HepG2 (cell line): ENCODE measurements around the gene TPRKB. TPM values are rescaled to one million over a fixed set of nuclear protein-coding genes. Genes with fewer than 3 reads are reported as not detected.

Experiments used
- ADNP ChIP-seq: sonication (generic); formaldehyde crosslinking; IDR thresholded peaks from 2 replicates; pipeline ENCODE4 v1.4.0; 2020; ENCODE audit warnings: missing genetic modification reagents
- CC2D1A ChIP-seq: sonication (generic); formaldehyde crosslinking; IDR thresholded peaks from 2 replicates; pipeline ENCODE4 v1.8.1; 2023; ENCODE audit warnings: mild to moderate bottlenecking, missing genetic modification reagents
- CREM ChIP-seq, 2 experiments: sonication (generic) in 1 of 2; formaldehyde crosslinking in 1 of 2; IDR thresholded peaks; 2 replicates each; pipeline versions ENCODE4 v1.4.0 to v1.6.1; 2016 to 2020; ENCODE audit warnings: antibody characterized with exemption in 1 of 2, mild to moderate bottlenecking in 1 of 2, missing genetic modification reagents in 1 of 2
- DNMT3B ChIP-seq: conservative IDR thresholded peaks from 2 replicates; pipeline ENCODE4 v1.6.1; 2016; ENCODE audit warnings: missing biosample characterization, control low read depth
- KDM5A ChIP-seq: fragments of 200-600 bp; sonication (generic); IDR thresholded peaks from 2 replicates; pipeline ENCODE4 v1.7.0; 2018; ENCODE audit warnings: antibody characterized with exemption, mild to moderate bottlenecking, low read length, borderline replicate concordance
- KLF15 ChIP-seq: sonication (generic); formaldehyde crosslinking; IDR thresholded peaks from 2 replicates; pipeline ENCODE4 v1.8.1; 2023; ENCODE audit warnings: borderline replicate concordance, mild to moderate bottlenecking, inconsistent platforms, missing genetic modification reagents, mixed read lengths
- MLXIP ChIP-seq: sonication (generic); formaldehyde crosslinking; IDR thresholded peaks from 2 replicates; pipeline ENCODE4 v1.9.0; 2021; ENCODE audit warnings: missing genetic modification reagents, borderline replicate concordance
- NFRKB ChIP-seq: fragments of 450-650 bp; IDR thresholded peaks from 2 replicates; pipeline ENCODE4 v1.6.1; 2017
- PAWR ChIP-seq: sonication (generic); formaldehyde crosslinking; IDR thresholded peaks from 2 replicates; pipeline ENCODE4 v1.4.0; 2020; ENCODE audit warnings: missing genetic modification reagents, mild to moderate bottlenecking, borderline replicate concordance
- SP4 ChIP-seq: sonication (generic); formaldehyde crosslinking; IDR thresholded peaks from 2 replicates; pipeline ENCODE4 v1.8.1; 2023; ENCODE audit warnings: mild to moderate bottlenecking, missing genetic modification reagents
- STAT6 ChIP-seq: sonication (generic); formaldehyde crosslinking; IDR thresholded peaks from 2 replicates; pipeline ENCODE4 v1.4.0; 2020; ENCODE audit warnings: missing genetic modification reagents, mild to moderate bottlenecking, borderline replicate concordance
- TFE3 ChIP-seq: IDR thresholded peaks from 2 replicates; pipeline ENCODE4 v1.6.1; 2016
- YEATS4 ChIP-seq: sonication (generic); formaldehyde crosslinking; IDR thresholded peaks from 2 replicates; pipeline ENCODE4 v1.4.0; 2020; ENCODE audit warnings: missing genetic modification reagents, borderline replicate concordance
- ZGPAT ChIP-seq: IDR thresholded peaks from 2 replicates; pipeline ENCODE4 v1.6.1; 2016; ENCODE audit warnings: mild to moderate bottlenecking
- ZNF431 ChIP-seq: sonication (generic); formaldehyde crosslinking; IDR thresholded peaks from 2 replicates; pipeline ENCODE4 v1.9.0; 2022; ENCODE audit warnings: missing genetic modification reagents, low read depth, mild to moderate bottlenecking, borderline replicate concordance
- ZNF7 ChIP-seq: IDR thresholded peaks from 2 replicates; pipeline ENCODE4 v1.6.1; 2016; ENCODE audit warnings: missing biosample characterization, missing genetic modification reagents
- polyA plus RNA-seq, 8 experiments: library from polyadenylated mRNA; depleted of rRNA in 3 of 8; stranded (reverse) in 7 of 8; unstranded in 1 of 8; fragments of >200 nt; fragmentation: Illumina TruSeq in 4 of 8; extraction: Trizol in 4 of 8; gene quantifications; 2 replicates each; pipeline versions ENCODE4 v1.2.1 to v1.2.3, GENCODE V29; 2011 to 2016; ENCODE audit warnings: low read depth in 4 of 8, missing spikeins in 1 of 8, mixed read lengths in 1 of 8; ENCODE audit not compliant: insufficient read depth in 1 of 8
- total RNA-seq, 5 experiments: library from RNA; depleted of rRNA; stranded (reverse); fragments of >200 nt; fragmentation: Illumina TruSeq; extraction: Trizol; gene quantifications; 2 replicates each; pipeline ENCODE4 v1.2.3, GENCODE V29; 2016; ENCODE audit warnings: low read depth in 1 of 5
- TF ChIP-seq, protein P1 (sequence below): sonication (generic); formaldehyde crosslinking; IDR thresholded peaks from 2 replicates; pipeline ENCODE4 v1.8.1; 2022; ENCODE audit warnings: mild to moderate bottlenecking, missing genetic modification reagents

Gene TPRKB
- total and polyA plus RNA-seq, 2 of the 13 experiments (the other 11 are each of a cell fraction or from before 2014, with no cell fraction given), result 32.0 to 58.0 TPM

DNA sequence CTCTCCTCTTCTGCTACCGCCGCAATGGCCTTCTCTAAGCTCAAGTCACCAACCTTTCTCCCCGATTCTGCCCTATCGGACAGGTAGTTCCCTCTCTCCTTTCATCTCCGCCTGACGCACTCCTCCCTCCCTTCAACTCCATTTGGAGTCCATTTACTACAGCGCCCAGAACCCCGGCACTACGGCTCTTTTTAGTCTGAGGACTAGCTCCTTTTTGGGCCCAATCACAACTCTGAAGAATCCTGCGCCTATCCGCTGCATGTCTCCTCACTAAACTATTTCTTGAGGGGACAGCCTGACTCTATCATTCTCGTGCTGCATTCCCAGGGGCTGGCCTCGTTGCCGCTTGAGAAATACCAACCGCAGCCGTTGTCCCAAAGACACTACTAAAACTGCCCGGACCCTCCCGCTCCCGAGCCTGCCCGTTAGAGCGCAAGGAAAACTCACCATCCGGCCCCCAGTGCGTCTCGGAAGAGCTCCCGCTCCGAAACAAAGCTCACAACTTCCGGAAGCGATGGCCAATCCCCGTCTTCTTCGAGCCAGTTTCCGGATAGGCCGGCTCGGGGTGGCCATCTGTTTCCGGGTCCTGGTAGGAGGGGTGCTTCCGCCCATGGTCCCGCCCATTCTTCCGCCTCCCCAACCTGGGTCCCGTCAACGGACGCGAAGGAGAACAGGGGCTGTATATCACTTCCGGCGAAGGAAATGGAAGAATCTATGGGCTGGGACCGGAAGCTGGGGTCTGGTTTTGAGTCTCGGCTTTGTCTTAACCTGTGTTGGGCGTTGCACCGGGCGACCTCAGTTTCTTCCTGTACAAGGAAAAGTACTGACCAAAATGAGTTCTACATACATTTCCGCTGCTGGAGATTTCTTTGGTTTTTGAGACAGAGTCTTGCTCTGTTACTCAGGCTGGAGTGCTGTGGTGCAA, at the start of gene TPRKB (continued):
- TF ChIP-seq TFE3 (CRISPR knock-in tag) (peak; percentile 59), MLXIP (CRISPR knock-in tag) (no peak), ZNF7 (no peak), CC2D1A (CRISPR knock-in tag) (no peak), ADNP (CRISPR knock-in tag) (no peak), PAWR (peak; percentile 83; the same call in 1 of the 2 replicates), DNMT3B (CRISPR knock-in tag) (no peak), KDM5A (peak; percentile 93), YEATS4 (CRISPR knock-in tag) (peak; percentile 67), NFRKB (no peak), ZGPAT (CRISPR knock-in tag) (peak; percentile 92), ZNF431 (peak; percentile 92), STAT6 (CRISPR knock-in tag) (peak; percentile 92), KLF15 (CRISPR knock-in tag) (no peak; the same call in 1 of the 2 replicates), SP4 (peak; percentile 90), CREM (IDR thresholded peaks at IDR 0.05) (peak; percentile 92), CREM (CRISPR knock-in tag; IDR thresholded peaks at IDR 0.05) (no peak; the same call in 1 of the 2 replicates)
- TF ChIP-seq, protein P1, sequence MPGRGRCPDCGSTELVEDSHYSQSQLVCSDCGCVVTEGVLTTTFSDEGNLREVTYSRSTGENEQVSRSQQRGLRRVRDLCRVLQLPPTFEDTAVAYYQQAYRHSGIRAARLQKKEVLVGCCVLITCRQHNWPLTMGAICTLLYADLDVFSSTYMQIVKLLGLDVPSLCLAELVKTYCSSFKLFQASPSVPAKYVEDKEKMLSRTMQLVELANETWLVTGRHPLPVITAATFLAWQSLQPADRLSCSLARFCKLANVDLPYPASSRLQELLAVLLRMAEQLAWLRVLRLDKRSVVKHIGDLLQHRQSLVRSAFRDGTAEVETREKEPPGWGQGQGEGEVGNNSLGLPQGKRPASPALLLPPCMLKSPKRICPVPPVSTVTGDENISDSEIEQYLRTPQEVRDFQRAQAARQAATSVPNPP (CRISPR knock-in tag), result peak; percentile 62; the same call in 1 of the 2 replicates
